ENCODE results near the gene MALRD1. TPM values are rescaled to one million over a fixed set of nuclear protein-coding genes. Genes with fewer than 3 reads are reported as not detected.

MALRD1 gene
- total RNA-seq, 1 donor from 2014 or later: 0.45 TPM

DNA sequence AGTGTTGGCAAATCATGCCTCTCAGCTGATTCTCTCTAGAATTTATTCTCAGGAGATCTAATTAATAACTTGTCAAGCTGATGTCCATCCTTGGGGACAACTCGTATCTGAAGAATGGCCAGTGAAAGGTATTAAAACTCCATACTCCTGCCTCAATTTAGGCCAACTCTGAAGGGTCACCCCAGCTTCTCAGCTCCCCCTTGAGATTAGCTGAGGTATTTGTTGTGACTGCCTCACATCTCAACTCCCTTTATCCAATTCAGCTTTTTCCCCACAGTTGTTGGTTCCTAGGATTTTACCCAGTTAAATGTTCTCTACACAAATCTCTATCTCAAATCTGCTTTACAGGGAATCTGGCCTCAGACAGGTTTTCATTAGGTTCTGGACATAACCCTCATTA, 182.4 kb downstream of the MALRD1 start:
- FAIRE-seq: no peak
- H3K9me3 Mint-ChIP-seq (ENCODE audit: unreplicated experiment): no peaks in the 10 kb centered on the region
- Histone ChIP-seq H3K4me2 (ENCODE audit: low read length) (no peak overlapping the region), H3K4me3 (ENCODE audit: insufficient read depth, low read depth, low read length) (no peak overlapping the region), H3K79me2 (ENCODE audit: insufficient read depth, low read length) (no peaks in the 10 kb centered on the region), H3K4me1 (ENCODE audit: insufficient read depth, low read length) (no peaks in the 10 kb centered on the region), H3K9ac (ENCODE audit: low read length) (no peak overlapping the region), H4K20me1 (ENCODE audit: insufficient read depth, low read length) (no peaks in the 10 kb centered on the region), H2AFZ (ENCODE audit: low read depth, low read length) (no peak overlapping the region), H3K36me3 (ENCODE audit: insufficient read depth, low read length) (no peaks in the 10 kb centered on the region), H3K27ac (ENCODE audit: low read depth, low read length) (no peak overlapping the region), H3K27me3 (ENCODE audit: insufficient read depth, low read length) (no peaks in the 10 kb centered on the region), H3K9me3 (ENCODE audit: insufficient read depth, low read depth, low read length) (no peaks in the 10 kb centered on the region)
- H3K4me1 Mint-ChIP-seq (ENCODE audit: low read depth, unreplicated experiment): no peaks in the 10 kb centered on the region
- TF ChIP-seq, protein P1, sequence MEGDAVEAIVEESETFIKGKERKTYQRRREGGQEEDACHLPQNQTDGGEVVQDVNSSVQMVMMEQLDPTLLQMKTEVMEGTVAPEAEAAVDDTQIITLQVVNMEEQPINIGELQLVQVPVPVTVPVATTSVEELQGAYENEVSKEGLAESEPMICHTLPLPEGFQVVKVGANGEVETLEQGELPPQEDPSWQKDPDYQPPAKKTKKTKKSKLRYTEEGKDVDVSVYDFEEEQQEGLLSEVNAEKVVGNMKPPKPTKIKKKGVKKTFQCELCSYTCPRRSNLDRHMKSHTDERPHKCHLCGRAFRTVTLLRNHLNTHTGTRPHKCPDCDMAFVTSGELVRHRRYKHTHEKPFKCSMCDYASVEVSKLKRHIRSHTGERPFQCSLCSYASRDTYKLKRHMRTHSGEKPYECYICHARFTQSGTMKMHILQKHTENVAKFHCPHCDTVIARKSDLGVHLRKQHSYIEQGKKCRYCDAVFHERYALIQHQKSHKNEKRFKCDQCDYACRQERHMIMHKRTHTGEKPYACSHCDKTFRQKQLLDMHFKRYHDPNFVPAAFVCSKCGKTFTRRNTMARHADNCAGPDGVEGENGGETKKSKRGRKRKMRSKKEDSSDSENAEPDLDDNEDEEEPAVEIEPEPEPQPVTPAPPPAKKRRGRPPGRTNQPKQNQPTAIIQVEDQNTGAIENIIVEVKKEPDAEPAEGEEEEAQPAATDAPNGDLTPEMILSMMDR (IDR thresholded peaks at IDR 0.05; ENCODE audit: insufficient read depth, low read depth, low read length): no peak
- no peak for TF ChIP-seq EZH2 (IDR thresholded peaks at IDR 0.05; ENCODE audit: insufficient read depth, low read length)
- no peak overlapping the region for H3K4me3 Mint-ChIP-seq (ENCODE audit: unreplicated experiment)
- no peaks in the 10 kb centered on the region for H3K36me3 Mint-ChIP-seq (ENCODE audit: low read depth, unreplicated experiment)
- H3K27ac Mint-ChIP-seq (ENCODE audit: unreplicated experiment): no peak overlapping the region
- DNase-seq (ENCODE audit: low read depth): no peak
- H3K27me3 Mint-ChIP-seq (ENCODE audit: low read depth, unreplicated experiment): no peaks in the 10 kb centered on the region

DNA sequence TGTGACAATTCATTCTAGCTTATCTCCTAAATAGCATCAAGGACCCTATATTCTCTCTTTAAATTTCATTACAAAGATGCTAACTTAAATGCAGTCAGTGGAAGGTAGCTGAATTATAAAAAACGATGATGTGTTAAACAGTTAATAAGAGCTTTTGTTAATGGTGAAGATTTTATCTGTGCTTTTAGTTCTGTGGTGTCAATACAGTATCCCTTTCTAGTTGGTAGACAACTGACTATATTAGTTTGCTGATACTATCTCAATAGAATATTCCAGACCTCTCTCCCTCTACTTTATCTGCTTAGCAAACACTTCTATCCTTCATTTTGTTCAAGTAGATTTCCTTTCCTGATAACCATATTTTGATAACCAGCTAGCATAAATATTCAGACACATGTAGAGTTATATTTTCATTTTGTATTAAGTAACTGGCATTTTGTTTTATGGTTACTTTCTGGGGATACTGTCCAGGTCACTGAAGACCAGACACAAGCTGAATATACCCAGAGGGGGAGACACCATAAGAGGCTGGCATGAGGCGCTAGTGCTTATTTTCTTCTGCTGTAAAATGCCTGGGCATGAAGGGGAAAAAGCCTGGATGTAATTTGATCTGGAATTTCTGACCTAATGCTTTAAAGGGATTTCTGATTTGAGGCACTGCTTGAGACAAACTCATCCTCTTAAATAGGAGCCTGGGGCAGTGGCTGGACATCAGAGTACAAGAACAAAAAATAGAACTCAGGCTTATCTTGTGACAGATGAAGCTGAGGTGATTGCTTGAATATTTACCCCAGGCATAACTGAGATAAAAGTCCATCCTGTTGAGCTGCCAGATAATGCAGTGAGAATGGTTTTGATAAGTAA, 197.5 kb downstream of the MALRD1 start:
- H4K20me1 ChIP-seq (ENCODE audit: insufficient read depth, low read length): no peaks in the 10 kb centered on the region
- no peak for FAIRE-seq
- no peaks in the 10 kb centered on the region for H3K79me2 ChIP-seq (ENCODE audit: insufficient read depth, low read length)
- H3K27ac ChIP-seq (ENCODE audit: low read depth, low read length): no peak overlapping the region
- peak; percentile 3 for DNase-seq (ENCODE audit: low read depth)
- no peak overlapping the region for H3K4me3 ChIP-seq (ENCODE audit: insufficient read depth, low read depth, low read length)
- no peak overlapping the region for H3K9ac ChIP-seq (ENCODE audit: low read length)
- H3K36me3 Mint-ChIP-seq (ENCODE audit: low read depth, unreplicated experiment): no peaks in the 10 kb centered on the region
- no peaks in the 10 kb centered on the region for H3K9me3 Mint-ChIP-seq (ENCODE audit: unreplicated experiment)
- no peaks in the 10 kb centered on the region for H3K9me3 ChIP-seq (ENCODE audit: insufficient read depth, low read depth, low read length)
- TF ChIP-seq, protein P1 (IDR thresholded peaks at IDR 0.05; ENCODE audit: insufficient read depth, low read depth, low read length): no peak
- no peak for TF ChIP-seq EZH2 (IDR thresholded peaks at IDR 0.05; ENCODE audit: insufficient read depth, low read length)
- no peaks in the 10 kb centered on the region for H3K36me3 ChIP-seq (ENCODE audit: insufficient read depth, low read length)
- no peak overlapping the region for H3K4me2 ChIP-seq (ENCODE audit: low read length)
- H3K27ac Mint-ChIP-seq (ENCODE audit: unreplicated experiment): no peak overlapping the region
- no peak overlapping the region for H3K4me3 Mint-ChIP-seq (ENCODE audit: unreplicated experiment)
- H2AFZ ChIP-seq (ENCODE audit: low read depth, low read length): no peak overlapping the region
- no peaks in the 10 kb centered on the region for H3K4me1 Mint-ChIP-seq (ENCODE audit: low read depth, unreplicated experiment)
- no peaks in the 10 kb centered on the region for H3K27me3 ChIP-seq (ENCODE audit: insufficient read depth, low read length)
- H3K27me3 Mint-ChIP-seq (ENCODE audit: low read depth, unreplicated experiment): no peaks in the 10 kb centered on the region
- no peaks in the 10 kb centered on the region for H3K4me1 ChIP-seq (ENCODE audit: insufficient read depth, low read length)

DNA sequence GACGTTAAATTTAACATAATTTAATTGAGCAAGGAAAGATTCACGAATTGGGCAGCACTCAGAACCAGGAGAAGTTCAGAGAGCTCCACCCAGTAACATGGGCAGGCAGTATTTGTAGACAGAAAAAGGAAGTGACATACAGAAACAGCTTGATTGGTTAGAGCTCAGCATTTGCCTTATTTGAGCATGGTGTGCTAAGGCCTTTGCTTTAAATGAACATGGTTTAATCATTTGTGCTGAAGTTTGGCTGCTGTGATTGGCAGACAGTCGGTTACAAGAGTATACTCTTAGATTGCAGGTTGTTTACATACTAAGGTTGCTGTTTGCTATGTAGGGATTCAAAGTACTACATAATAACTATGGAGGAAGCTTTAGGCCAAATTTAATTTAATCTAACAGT, 199.2 kb downstream of the MALRD1 start:
- H3K27me3 ChIP-seq (ENCODE audit: insufficient read depth, low read length): no peaks in the 10 kb centered on the region
- H2AFZ ChIP-seq (ENCODE audit: low read depth, low read length): no peak overlapping the region
- Mint-ChIP-seq H3K27ac (ENCODE audit: unreplicated experiment) (no peak overlapping the region), H3K27me3 (ENCODE audit: low read depth, unreplicated experiment) (no peaks in the 10 kb centered on the region), H3K9me3 (ENCODE audit: unreplicated experiment) (no peaks in the 10 kb centered on the region), H3K4me1 (ENCODE audit: low read depth, unreplicated experiment) (no peaks in the 10 kb centered on the region), H3K4me3 (ENCODE audit: unreplicated experiment) (no peak overlapping the region), H3K36me3 (ENCODE audit: low read depth, unreplicated experiment) (no peaks in the 10 kb centered on the region)
- H3K79me2 ChIP-seq (ENCODE audit: insufficient read depth, low read length): no peaks in the 10 kb centered on the region
- H3K4me2 ChIP-seq (ENCODE audit: low read length): no peak overlapping the region
- no peak for DNase-seq (ENCODE audit: low read depth)
- no peak for FAIRE-seq
- no peaks in the 10 kb centered on the region for H4K20me1 ChIP-seq (ENCODE audit: insufficient read depth, low read length)
- TF ChIP-seq, protein P1 (IDR thresholded peaks at IDR 0.05; ENCODE audit: insufficient read depth, low read depth, low read length): no peak
- no peak for TF ChIP-seq EZH2 (IDR thresholded peaks at IDR 0.05; ENCODE audit: insufficient read depth, low read length)
- no peaks in the 10 kb centered on the region for H3K36me3 ChIP-seq (ENCODE audit: insufficient read depth, low read length)
- no peak overlapping the region for H3K9ac ChIP-seq (ENCODE audit: low read length)
- H3K27ac ChIP-seq (ENCODE audit: low read depth, low read length): no peak overlapping the region
- H3K4me1 ChIP-seq (ENCODE audit: insufficient read depth, low read length): no peaks in the 10 kb centered on the region
- H3K9me3 ChIP-seq (ENCODE audit: insufficient read depth, low read depth, low read length): no peaks in the 10 kb centered on the region
- no peak overlapping the region for H3K4me3 ChIP-seq (ENCODE audit: insufficient read depth, low read depth, low read length)
